A549 (cell line): Measurements from ENCODE around the gene NDC80.

Experiments
- ATOH8 ChIP-seq: fragments of 250-450 bp; sonication (Bioruptor Pico); IDR thresholded peaks from 2 replicates; pipeline ENCODE4 v1.5.0; 2020; ENCODE audit warnings: low read depth, mild to moderate bottlenecking, moderate library complexity
- CTCF ChIP-seq: fragments of >200 bp; sonication (Bioruptor Twin); formaldehyde crosslinking; IDR thresholded peaks from 3 replicates; pipeline ENCODE4 v1.5.1; 2016

- no peak for TF ChIP-seq CTCF
- TF ChIP-seq ATOH8 (CRISPR knock-in tag), result no peak
Measured at GRCh38 chr18:2572171-2572569, 813 bp downstream of the NDC80 start.
